Measurements from ENCODE around the gene CADM4.

CADM4 gene

DNA sequence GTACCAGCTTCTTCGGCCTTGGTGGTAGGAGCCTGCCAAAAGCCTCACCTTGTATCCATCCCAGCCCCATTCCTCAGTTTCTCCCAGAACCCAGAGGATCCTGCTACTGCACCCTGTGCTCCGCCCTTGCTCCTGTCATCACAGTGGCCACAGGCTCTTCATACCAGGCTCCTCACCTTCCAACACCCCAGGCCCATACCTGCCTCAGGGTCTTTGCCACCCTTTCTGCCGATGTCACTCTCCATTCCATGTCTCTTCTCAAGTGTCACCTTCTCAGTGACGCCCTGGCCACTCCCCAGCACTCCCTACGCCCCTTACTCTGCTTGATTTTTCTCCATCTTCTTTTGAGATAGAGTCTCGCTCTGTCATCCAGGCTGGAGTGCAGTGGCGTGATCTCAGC is 29.8 kb downstream of the CADM4 start:
- Histone ChIP-seq H3K79me2 (ENCODE audit: control insufficient read depth, low read length) (peaks cover 45% of the 10 kb centered on the region), H3K4me3 (ENCODE audit: low read length) (no peak overlapping the region), H3K4me1 (ENCODE audit: control insufficient read depth, low read length) (no peaks in the 10 kb centered on the region), H3F3A (ENCODE audit: control insufficient read depth, insufficient read depth) (peaks cover 3% of the 10 kb centered on the region; the same call in 1 of the 2 replicates), H3K27ac (ENCODE audit: low read depth, low read length) (no peak overlapping the region), H3K9me2 (replicated peaks; ENCODE audit: control insufficient read depth, low read length) (no peaks in the 10 kb centered on the region), H4K20me1 (ENCODE audit: control insufficient read depth, insufficient read depth, low read depth, low read length) (no peaks in the 10 kb centered on the region), H3K27me3 (ENCODE audit: control insufficient read depth, low read length) (no peaks in the 10 kb centered on the region), H3K36me3 (ENCODE audit: control insufficient read depth, low read length) (peaks cover 40% of the 10 kb centered on the region), H3K9me3 (ENCODE audit: control insufficient read depth, insufficient read depth, low read length) (no peaks in the 10 kb centered on the region), H3K4me2 (ENCODE audit: low read length) (no peak overlapping the region)
- TF ChIP-seq, protein P1, sequence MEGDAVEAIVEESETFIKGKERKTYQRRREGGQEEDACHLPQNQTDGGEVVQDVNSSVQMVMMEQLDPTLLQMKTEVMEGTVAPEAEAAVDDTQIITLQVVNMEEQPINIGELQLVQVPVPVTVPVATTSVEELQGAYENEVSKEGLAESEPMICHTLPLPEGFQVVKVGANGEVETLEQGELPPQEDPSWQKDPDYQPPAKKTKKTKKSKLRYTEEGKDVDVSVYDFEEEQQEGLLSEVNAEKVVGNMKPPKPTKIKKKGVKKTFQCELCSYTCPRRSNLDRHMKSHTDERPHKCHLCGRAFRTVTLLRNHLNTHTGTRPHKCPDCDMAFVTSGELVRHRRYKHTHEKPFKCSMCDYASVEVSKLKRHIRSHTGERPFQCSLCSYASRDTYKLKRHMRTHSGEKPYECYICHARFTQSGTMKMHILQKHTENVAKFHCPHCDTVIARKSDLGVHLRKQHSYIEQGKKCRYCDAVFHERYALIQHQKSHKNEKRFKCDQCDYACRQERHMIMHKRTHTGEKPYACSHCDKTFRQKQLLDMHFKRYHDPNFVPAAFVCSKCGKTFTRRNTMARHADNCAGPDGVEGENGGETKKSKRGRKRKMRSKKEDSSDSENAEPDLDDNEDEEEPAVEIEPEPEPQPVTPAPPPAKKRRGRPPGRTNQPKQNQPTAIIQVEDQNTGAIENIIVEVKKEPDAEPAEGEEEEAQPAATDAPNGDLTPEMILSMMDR (IDR thresholded peaks at IDR 0.05; ENCODE audit: low read depth, low read length, poor library complexity, severe bottlenecking), result no peak
- TF ChIP-seq EZH2phosphoT487 (IDR thresholded peaks at IDR 0.05; ENCODE audit: borderline replicate concordance, low read length), result no peak

DNA sequence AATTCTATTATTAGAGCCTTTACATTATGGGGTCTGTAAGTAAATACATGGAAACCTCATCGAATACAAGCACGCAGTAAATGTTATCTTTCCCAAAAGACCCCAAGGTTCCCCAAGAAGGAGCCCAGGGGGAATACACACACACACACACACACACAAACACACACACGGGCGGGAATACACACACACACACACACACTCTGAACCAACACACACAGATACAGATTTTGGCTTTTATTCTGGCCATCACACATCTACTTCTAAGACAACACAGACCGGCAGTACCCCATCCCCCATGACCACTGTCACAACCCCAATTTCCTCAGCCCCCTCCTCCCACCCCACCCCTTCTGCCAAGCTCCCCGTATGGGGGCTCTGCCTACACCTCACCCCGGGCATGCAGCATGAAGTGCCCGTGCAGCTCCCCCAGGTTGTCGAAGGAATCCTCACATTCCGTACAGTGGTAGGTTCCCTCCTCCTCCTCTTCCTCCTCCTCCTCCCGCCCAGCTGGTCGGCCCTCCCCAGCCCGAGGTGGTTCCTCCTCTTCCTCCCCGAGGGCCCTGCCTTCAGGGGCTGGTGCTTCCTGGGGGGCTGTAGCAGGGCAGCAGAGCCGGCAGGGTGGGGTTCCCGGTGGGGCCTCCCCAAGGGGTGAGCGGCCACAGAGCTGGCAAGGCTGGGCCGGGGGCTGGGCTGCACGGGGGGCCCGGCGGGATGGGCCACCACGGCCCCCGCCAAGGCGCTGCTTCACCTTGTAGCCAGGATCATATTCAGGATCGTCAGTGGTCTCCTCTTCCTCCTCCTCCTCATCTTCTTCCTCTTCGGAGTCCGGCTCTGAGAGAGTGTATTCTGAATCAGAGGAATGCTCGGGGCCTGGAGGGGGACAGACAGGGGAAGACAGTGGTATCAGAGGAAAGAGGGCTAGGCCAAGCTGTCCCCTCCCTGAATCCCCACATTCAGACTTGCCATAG is 32.1 kb downstream of the CADM4 start:
- H4K20me1 ChIP-seq (ENCODE audit: control insufficient read depth, insufficient read depth, low read depth, low read length), result no peaks in the 10 kb centered on the region
- H3K4me3 ChIP-seq (ENCODE audit: low read length), result no peak overlapping the region
- H3K4me1 ChIP-seq (ENCODE audit: control insufficient read depth, low read length), result peaks cover 9% of the 10 kb centered on the region; the same call in 1 of the 2 replicates
- H3K9me3 ChIP-seq (ENCODE audit: control insufficient read depth, insufficient read depth, low read length), result no peaks in the 10 kb centered on the region
- H3K27ac ChIP-seq (ENCODE audit: low read depth, low read length), result no peak overlapping the region
- no peaks in the 10 kb centered on the region for H3K9me2 ChIP-seq (replicated peaks; ENCODE audit: control insufficient read depth, low read length)
- H3F3A ChIP-seq (ENCODE audit: control insufficient read depth, insufficient read depth), result peaks cover 3% of the 10 kb centered on the region; the same call in 1 of the 2 replicates
- TF ChIP-seq, protein P1 (IDR thresholded peaks at IDR 0.05; ENCODE audit: low read depth, low read length, poor library complexity, severe bottlenecking), result no peak
- no peak for TF ChIP-seq EZH2phosphoT487 (IDR thresholded peaks at IDR 0.05; ENCODE audit: borderline replicate concordance, low read length)
- H3K4me2 ChIP-seq (ENCODE audit: low read length), result no peak overlapping the region
- peaks cover 23% of the 10 kb centered on the region for H3K79me2 ChIP-seq (ENCODE audit: control insufficient read depth, low read length)
- no peaks in the 10 kb centered on the region for H3K27me3 ChIP-seq (ENCODE audit: control insufficient read depth, low read length)
- peaks cover 30% of the 10 kb centered on the region for H3K36me3 ChIP-seq (ENCODE audit: control insufficient read depth, low read length)

DNA sequence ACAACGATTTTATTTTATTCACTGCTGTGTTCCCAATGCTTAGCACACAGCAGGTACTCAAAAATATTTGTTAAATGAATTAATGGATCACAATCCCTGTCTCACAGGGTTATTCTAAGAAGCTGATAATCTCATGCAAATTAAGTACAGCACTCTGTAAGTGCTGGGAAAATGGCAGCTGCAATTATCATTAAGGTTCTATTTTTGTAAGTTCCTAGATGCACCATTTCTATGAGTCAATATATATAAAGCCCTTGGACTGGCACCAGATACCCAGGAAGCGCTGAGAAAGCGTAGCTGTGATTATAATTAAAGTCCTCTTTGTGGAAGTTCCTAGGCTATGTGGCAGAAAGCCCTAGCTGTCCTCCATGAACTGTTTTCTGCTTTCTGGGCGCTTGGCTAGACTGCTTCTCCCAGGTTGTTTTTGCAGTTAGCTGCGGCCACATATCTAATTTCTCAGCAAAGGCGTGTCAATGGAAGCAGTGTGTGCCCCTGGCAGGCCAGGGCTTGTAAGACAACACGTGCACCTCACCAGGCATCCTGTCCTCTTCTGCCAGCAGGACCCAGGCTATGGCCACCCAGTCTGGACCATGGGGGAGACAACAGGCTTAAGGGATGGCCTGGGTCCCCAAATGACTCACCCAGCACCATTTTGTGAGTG is 33.0 kb downstream of the CADM4 start:
- peaks cover 15% of the 10 kb centered on the region for H3K79me2 ChIP-seq (ENCODE audit: control insufficient read depth, low read length)
- no peak overlapping the region for H3K4me3 ChIP-seq (ENCODE audit: low read length)
- no peaks in the 10 kb centered on the region for H3K27me3 ChIP-seq (ENCODE audit: control insufficient read depth, low read length)
- H4K20me1 ChIP-seq (ENCODE audit: control insufficient read depth, insufficient read depth, low read depth, low read length), result no peaks in the 10 kb centered on the region
- H3K9me3 ChIP-seq (ENCODE audit: control insufficient read depth, insufficient read depth, low read length), result no peaks in the 10 kb centered on the region
- no peak overlapping the region for H3K4me2 ChIP-seq (ENCODE audit: low read length)
- no peak for TF ChIP-seq EZH2phosphoT487 (IDR thresholded peaks at IDR 0.05; ENCODE audit: borderline replicate concordance, low read length)
- TF ChIP-seq, protein P1 (IDR thresholded peaks at IDR 0.05; ENCODE audit: low read depth, low read length, poor library complexity, severe bottlenecking), result no peak
- H3K4me1 ChIP-seq (ENCODE audit: control insufficient read depth, low read length), result peaks cover 9% of the 10 kb centered on the region; the same call in 1 of the 2 replicates
- H3F3A ChIP-seq (ENCODE audit: control insufficient read depth, insufficient read depth), result peaks cover 3% of the 10 kb centered on the region; the same call in 1 of the 2 replicates
- H3K36me3 ChIP-seq (ENCODE audit: control insufficient read depth, low read length), result peaks cover 22% of the 10 kb centered on the region
- no peaks in the 10 kb centered on the region for H3K9me2 ChIP-seq (replicated peaks; ENCODE audit: control insufficient read depth, low read length)
- no peak overlapping the region for H3K27ac ChIP-seq (ENCODE audit: low read depth, low read length)
